Measurements from ENCODE around the gene IQCH.

The IQCH gene

DNA sequence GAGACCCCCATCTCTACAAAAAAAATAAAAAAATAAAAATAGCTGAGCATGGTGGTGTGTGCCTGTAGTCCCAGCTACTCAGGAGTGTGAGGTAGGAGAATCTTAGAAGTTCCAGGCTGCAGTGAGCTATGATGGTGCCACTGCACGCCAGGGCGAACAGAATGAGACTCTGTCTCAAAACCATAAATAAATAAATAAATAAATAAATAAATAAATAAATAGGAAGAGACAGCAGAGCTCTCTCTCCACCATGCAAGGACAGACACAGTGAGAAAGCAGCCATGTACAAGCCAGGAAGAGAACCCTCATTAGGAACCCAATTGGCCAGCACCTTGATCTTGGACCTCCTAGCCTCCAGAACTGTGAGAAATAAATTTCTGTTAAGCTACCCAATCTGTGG lies 261.0 kb downstream of the IQCH start:
- no peak for FAIRE-seq

DNA sequence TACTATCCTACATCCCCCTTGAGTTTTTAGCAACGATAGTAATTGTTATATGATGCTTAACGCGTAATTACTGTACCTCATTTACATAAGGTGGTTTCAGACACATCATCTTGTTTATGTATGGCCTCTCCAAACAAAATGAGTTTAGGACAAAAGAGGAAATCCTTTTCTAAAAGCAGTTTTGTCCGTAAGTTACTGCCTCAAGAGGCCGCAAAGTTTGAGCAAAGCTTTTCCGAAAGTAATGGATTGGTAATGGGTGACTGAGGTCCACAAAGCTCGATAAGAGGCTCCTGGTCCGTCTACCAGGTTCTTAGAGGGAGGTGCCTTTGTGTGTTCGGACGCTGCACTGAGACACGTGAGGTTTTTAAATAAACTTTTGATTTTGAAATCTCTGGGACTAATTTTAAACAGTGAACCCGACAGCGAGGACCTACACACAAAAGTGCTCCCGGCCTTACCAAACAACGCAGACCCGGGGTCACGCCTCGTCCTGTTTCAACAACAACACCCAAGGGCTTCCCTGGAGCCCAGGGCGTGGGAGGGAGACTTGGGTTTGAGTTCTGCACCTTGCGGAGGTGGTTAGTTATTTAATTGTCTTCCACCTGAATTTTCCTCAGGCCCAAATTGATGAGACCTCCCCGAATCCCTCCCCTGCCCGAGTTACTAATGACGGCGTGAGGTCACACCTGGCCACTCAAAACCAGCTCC lies 265.9 kb downstream of the IQCH start:
- FAIRE-seq: no peak
- DNase-seq (ENCODE audit: extremely low spot score, insufficient read length, low read depth): no peak

More for the DNA sequence above, 261.0 kb downstream of the IQCH start:
- DNase-seq (ENCODE audit: extremely low spot score, insufficient read length, low read depth): no peak

DNA sequence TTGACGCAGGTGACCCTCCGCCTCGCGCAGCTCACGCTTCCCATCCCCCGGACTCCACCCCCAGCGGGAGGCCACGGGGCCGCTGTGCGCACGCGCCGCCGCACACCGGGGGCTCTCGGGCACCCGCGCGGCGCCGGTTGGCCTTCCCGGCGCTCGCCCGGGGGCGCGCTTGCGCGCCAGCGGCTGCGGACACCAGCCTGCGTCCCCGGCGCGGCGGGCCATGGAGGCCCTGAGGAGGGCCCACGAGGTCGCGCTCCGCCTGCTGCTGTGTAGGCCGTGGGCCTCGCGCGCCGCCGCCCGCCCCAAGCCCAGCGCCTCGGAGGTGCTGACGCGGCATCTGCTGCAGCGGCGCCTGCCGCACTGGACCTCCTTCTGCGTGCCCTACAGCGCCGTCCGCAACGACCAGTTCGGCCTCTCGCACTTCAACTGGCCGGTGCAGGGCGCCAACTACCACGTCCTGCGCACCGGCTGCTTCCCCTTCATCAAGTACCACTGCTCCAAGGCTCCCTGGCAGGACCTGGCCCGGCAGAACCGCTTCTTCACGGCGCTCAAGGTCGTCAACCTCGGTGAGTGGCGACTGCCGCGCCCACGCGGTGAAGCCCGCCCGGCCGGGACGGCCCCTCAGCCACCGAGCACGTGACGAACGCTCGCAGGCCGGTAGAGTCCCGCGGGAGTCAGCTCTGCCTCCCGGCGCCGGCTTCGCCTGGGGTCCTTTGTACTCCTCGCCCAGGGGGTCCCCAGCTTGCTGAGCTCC lies 266.6 kb downstream of the IQCH start, which contains the start of gene C15orf61:
Gene C15orf61 (plus strand): TSS at position 103 of the 754 bp plus-strand sequence. CDS start 118 bp downstream, at position 221.
- peak; percentile 86 for DNase-seq (ENCODE audit: extremely low spot score, insufficient read length, low read depth)

DNA sequence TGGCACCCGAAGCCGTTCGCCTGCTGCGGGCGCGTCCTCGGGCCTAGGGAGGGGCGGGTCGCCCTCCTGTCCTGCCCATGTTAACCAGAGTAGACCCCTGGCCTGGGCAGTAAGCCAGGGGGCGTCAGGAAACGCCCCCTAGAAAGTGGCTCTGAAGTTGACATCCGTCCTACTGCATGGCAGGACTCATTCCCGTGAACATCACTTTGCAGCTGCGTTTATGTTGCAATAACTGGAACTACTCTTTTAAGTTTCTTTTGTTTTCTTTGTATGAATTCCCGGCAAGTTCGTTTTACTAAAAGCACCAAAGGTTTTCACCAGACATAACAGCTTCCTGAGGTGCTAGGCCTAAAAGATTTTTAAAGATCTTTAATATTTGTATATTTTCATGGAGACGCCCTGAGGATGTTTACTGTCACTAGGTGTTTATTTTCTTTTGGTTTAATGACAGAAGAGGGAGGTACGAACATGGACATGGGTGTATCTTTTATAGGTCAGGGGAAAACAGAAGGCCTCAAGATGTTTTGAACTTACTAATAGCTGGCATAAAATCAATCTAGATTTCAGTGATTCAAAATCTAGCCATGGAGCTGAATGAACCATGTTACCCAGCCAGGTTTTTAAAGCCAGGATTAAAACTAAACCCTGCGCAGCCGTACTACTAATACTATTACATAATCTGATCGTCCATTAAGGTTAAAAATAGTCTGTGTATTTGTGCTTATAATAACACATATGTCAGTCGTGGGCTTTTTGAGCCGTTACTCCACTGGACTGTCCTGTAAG lies 267.4 kb downstream of the IQCH start:
- DNase-seq (ENCODE audit: extremely low spot score, insufficient read length, low read depth): no peak
- FAIRE-seq: no peak

More for the DNA sequence above, 266.6 kb downstream of the IQCH start, which contains the start of gene C15orf61:
- peak; percentile 87 for FAIRE-seq

DNA sequence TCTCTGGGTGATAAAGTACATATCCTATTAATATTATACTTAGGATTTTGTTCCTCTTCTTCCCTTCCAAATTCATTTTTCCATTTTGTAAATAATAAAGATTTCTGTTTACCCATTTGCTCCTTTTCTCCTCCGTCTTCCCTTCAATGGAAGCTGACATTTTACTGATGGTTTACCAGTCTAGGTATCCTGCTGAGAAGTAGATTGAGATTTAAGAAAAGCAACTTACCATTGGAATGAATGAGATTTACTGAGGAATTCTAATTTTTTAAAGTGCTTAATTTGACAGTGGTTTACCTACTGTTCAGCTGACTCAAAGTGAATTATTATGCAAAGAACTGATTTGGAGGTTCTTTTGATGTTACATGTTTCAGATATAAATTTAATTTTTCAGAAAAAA lies 268.7 kb downstream of the IQCH start:
- FAIRE-seq (no peak), DNase-seq (ENCODE audit: extremely low spot score, insufficient read length, low read depth) (no peak)

DNA sequence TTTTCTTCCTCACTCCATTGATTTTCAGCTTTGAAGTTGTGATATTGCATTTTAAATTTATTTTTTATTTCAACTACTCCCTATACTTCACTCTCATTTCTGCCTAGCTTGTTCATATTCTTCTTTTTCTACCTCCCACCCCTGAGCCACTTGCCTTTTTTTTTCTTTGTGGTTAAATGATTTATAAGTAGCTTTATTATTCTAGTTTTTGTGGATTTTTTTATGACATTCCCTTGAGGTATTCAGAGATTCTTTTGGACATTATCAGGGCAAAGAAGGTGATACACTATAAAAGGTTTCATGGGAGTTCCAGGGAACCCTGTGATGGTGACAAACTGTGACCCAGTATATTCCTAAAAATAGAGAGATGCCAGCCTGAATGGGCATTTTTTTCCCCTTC lies 269.6 kb downstream of the IQCH start:
- FAIRE-seq (no peak), DNase-seq (ENCODE audit: extremely low spot score, insufficient read length, low read depth) (no peak)

DNA sequence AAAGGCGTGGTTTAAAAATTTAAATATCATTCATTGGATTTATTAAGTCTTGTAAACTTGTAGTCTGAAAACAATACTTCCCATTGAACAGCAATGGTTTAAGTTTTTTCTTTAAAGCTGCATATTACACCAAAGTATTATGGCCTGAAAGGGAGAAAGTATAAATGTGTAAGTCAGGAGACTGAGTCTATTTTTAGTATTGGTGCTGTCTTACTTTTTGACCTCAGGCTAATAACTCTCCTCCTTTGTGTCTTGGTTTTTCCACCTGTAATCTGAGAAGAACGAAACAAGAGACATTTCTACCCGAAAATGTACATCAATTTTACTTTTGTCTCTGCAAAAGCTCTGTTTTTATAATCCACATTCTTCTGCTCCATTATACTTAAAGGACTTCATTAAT lies 273.9 kb downstream of the IQCH start:
- no peak for FAIRE-seq

DNA sequence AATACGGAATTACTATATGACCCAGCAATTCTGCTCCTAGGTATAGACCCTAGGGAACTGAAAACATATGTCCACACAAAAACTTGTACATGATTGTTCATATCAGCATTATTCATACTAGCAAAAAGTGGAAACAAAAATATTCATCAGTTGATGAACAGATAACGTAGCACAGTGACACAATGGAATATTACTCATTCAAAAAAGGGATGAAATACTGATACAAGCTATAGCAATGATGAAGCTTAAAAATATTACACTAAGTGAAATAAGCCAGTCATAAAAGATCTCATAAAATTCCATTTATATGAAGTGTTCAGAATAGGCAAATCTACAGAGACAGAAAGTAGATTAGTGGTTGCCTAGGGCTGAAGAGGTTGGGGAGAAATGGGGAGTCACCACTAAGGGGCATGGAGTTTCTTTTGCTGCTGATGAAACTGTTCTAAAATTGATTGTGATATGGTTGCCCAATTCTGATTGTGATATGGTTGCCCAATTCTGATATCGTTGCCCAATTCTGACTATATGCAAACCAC lies 276.9 kb downstream of the IQCH start:
- FAIRE-seq (no peak), DNase-seq (ENCODE audit: extremely low spot score, insufficient read length, low read depth) (no peak)

More for the DNA sequence above, 273.9 kb downstream of the IQCH start:
- DNase-seq (ENCODE audit: extremely low spot score, insufficient read length, low read depth): no peak

DNA sequence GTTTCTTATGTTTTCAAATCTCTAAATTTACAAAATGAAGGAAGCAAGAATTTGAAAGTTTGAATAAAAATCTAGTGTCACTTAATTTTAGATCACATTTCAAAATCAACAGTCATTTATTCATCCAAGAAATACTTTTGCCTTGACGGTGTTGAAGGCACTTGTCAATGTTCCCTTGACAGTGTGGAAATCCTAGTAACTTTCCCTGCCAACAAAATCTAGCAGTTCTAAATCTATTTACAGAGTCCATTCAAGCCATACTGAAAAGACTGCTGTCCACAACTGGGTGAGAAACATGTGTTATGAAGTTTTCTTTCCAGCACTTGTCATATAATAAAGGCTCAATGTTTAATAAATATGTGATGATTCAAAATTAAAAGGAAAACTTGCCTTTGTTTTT lies 279.3 kb downstream of the IQCH start:
- peak; percentile 5 for FAIRE-seq
- DNase-seq (ENCODE audit: extremely low spot score, insufficient read length, low read depth): no peak

DNA sequence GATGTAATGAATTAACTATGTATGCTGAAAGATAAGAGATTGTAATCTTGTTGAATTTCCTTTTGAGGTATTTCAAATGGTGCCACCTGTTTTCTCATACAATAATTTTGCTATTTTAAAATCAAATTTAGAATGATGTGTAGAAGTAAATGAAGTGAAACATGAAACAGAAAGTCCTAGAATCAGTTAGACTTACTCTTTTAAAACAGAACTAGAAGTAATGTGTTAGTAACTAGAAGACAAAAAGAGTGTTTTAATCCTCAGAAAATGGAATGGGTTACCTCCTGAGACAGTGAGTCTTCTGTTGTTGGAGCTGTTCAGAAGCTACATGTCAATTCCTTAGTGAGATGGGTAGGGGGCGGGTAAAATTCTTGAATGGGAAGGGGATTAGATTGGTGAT lies 279.8 kb downstream of the IQCH start:
- FAIRE-seq (peak; percentile 41), DNase-seq (ENCODE audit: extremely low spot score, insufficient read length, low read depth) (no peak)

DNA sequence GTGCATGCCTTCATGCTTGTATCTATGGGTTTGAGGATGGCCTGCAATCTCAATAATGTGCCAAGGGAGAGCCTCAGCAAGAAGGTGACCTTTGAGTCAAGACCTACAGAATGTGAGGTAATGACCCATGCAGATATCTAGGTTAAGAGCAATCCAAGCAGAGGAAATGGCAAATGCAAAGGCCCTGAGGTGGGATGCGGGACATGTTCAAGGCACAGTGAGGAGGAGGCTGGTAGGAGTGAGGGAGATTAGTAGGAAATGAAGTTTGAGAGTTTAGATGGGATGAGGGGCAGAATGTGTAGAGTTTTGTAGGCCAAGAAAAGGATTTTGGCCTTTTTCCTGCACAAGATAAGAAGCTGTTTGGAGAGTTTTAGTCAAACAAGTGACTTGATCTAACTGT lies 283.2 kb downstream of the IQCH start:
- no peak for DNase-seq (ENCODE audit: extremely low spot score, insufficient read length, low read depth)
- FAIRE-seq: no peak

DNA sequence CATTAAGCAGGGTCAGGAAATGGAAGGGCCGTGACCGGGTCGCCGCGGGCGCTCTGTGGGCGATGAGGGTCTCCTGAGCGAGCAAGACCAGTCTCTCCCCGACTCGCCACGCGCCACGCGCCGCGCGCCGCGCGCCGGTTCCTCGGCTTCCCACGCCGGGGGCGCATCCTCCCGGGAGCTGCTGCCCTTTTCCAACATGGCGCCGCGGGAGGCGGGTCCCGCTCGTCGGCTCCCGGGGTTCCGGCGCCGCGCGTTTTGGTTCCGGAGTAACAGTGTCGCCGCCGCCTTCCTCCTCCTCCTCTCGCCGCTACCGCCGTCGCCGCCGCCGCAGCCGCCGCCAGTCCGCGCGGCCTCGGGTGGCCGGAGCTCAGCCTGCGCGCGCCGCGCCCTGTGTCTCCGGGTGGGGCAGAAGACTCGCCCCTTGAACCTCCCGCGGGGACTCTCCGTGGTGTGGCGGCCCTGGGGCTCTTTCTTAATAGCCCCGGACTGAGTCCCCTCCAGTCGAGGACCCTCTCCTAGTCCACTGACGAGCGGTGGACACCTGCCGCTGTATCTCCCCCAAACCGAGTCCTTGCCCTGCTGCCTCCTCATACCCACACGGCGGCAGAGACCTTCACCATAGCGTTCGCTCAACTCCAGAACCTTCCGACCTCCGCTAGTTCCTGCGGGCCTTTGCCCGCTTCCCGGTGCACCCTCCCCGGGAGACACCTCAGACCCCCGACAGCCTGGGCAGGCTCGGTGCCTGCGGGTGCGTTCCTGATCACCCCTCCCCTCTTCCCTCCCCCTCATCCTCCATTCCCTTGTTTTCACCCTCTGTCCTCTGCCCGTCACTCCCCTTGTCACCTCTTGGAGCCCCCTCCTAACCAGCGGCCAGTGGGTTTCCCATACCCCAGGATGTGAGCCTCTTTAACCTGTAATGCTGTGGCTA lies 288.1 kb downstream of the IQCH start, which contains the start of gene MAP2K5:
Gene MAP2K5 (plus strand): TSS at position 284 of the 928 bp plus-strand sequence. CDS start 633 bp downstream, at position 917.
- DNase-seq (ENCODE audit: extremely low spot score, insufficient read length, low read depth): peak; percentile 62
- FAIRE-seq: peak; percentile 38

DNA sequence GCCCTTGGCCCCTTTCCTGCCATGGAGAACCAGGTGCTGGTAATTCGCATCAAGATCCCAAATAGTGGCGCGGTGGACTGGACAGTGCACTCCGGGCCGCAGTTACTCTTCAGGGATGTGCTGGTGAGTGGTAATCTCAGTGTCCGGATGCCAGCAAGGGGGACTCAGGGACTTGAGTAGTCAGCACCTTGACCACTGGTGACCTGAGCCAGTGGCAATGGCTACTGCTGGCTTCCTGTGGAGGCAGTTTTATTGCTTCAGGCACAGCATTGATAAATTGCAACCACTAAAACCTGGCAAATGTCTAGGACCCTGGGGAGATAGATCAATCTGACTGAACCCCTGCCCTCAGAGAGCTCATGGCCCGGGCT lies 288.7 kb downstream of the IQCH start:
- no peak for FAIRE-seq

DNA sequence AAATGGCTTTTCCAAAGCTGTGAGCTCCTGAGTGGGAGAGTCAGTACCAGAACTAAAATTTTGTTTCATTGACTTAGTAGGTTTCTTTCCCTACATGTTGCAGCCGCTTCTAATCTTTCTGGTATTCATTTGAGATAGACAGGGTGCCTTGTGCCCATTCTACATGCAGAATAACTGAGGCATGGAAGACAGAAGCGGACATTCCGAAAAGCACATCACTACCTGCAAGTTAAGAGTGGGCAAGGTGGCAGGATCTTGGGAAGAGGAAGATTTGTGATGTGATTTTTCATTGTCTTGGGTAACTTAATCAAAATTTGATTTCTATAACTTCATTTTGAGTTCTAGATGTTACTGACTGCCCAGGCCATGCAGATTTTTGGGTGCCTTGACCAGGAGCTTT lies 289.9 kb downstream of the IQCH start:
- DNase-seq (ENCODE audit: extremely low spot score, insufficient read length, low read depth): no peak
- FAIRE-seq: no peak

More for the DNA sequence above, 288.7 kb downstream of the IQCH start:
- no peak for DNase-seq (ENCODE audit: extremely low spot score, insufficient read length, low read depth)

DNA sequence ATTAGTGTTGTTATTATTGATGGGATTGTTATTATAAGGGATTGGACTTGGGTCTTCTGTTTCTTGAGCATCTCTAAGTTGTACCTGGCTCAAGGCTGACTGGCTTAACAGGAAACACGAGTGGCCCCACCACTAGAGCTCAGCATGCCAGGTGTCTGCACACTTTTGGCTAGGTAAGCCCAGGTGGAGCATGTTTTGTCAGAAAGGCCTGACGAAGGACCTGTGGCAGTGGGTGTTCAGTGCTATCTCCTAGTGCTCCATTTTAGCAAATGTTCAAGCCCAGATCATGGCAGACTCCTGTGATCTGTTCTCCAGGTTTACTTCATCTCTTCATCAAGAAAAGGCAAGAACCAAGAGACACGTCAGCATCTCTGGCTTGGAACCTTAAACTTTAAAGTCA lies 291.3 kb downstream of the IQCH start:
- FAIRE-seq (no peak), DNase-seq (ENCODE audit: extremely low spot score, insufficient read length, low read depth) (no peak)

DNA sequence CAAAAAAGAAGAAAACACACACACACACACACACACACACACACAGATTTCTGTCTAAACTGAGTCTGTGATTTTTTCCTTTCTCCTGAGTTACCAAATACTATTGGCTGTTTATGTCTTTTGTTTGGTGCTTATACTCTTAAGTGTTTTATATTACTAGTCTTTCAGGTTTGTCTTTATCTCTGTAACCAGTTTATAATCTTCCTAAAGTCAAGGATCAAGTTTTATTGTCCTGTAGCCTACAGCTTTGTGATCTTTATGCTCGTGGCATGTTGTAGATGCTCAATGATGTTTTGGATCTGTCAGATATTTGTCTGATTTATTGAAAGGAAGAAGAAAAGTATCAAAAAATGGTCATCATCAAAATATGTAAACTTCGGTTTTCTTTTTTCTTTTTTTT lies 292.5 kb downstream of the IQCH start:
- FAIRE-seq (no peak), DNase-seq (ENCODE audit: extremely low spot score, insufficient read length, low read depth) (no peak)

DNA sequence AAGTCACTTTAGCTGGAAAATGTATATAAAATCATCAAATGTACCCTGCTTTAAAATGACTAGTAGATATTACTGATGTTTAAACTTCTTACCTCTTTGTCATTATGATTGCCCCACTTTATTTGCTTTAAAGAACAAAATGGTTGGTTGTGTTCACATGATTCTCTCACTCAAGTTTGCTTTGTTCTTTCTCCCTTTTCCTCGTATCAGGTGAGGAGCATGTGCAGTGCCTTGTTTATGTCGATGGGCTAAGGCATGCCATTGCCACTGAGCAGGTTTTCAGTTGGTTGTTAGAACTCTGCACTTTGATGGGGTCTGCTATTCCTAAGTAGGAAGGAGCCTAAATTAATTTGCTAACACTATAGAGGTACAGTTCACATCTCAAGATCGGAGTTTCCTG lies 293.2 kb downstream of the IQCH start:
- FAIRE-seq (no peak), DNase-seq (ENCODE audit: extremely low spot score, insufficient read length, low read depth) (no peak)

DNA sequence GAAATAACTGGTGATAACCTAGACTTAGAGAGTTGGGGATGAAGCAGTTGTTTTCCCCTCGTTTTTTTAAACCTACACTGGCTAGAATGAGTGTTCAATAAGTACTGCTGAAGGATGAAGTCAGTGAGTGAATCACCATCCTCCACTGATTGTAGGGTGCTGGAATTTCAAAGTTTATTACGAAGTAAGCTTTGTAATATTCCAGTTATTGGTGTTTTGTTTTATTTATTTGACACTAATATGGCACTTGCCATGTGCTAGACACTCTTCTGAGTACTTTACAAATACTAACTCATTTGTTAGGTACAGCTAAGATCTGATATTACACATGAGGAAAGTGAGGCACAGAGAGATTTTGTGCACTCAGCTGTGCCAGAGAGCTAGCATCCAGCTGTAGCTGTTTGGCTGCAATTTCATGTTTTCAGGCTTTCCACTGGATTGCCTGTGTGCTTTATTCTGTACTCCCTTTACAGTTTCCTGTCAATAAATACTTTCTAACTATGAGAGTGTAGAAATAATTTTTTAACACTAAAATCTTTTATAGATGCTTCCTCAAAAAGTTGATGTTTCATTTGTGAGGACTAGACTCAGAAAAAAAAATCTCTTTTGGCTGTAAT lies 293.8 kb downstream of the IQCH start:
- DNase-seq (ENCODE audit: extremely low spot score, insufficient read length, low read depth) (no peak), FAIRE-seq (no peak)

Measured in GM18507 (cell line).